GM21619 (cell line): ENCODE results near the gene ING5.
"Not testable (repeated sequence)": the region's sequence is repeated elsewhere in the genome, so short reads cannot be mapped to it uniquely, and the experiment has no call there.

Experiments used
- ATAC-seq: cut with Tn5 transposase; IDR thresholded peaks from one replicate; pipeline ENCODE4 v1.9.1; 2021; ENCODE audit not compliant: unreplicated experiment

Gene ING5

DNA sequence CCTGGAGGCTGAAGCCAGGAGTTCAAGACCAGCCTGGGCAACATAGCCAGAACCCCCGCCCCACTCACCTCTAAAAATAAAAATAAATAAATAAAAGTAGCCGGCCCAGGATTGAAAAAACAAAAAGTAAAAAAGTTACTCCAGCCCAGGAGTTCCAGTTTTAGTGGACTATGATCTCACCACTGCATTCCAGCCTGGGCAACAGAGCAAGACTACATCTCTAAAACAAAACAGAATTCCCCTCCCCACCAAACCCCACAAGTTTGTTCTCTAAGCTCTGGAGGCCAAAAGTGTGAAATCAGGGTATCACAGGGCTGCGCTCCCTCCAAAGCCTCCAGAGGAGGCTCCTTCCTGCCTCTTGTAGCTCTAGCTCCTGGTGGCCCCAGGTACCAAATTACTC lies 34.3 kb downstream of the ING5 start:
- ATAC-seq, result no peak

DNA sequence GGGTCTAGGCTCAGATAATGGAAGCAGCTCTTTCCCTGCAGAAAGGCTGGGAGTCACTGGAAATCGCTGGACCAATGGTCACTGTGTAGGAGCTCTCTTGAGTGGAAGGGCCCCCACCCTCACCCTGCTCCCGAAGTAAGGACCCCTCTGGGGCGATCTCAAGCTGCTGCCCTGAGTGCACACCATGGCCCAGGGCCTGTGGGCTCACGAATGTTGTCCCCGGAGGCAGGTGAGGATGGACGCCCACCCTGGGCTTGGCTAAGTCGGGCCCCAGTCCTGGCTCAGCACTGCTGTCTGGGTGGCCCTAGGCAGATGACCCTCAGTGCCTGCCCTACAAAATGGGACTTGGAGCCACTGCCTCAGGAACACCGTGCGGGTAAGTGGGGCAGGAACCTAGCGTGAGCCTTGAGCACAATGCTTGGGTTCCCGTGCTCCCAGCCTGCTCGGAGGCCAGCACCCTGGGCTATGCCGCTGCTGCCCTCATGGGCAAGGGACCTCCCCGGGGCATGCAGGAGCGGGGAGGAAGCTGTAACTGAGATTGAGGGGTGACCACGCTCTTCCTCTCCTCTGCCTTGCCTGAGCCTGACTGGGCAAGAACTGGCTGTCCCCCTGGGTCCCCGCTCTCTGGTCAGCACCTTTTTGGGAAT lies 36.3 kb downstream of the ING5 start:
- no peak for ATAC-seq

DNA sequence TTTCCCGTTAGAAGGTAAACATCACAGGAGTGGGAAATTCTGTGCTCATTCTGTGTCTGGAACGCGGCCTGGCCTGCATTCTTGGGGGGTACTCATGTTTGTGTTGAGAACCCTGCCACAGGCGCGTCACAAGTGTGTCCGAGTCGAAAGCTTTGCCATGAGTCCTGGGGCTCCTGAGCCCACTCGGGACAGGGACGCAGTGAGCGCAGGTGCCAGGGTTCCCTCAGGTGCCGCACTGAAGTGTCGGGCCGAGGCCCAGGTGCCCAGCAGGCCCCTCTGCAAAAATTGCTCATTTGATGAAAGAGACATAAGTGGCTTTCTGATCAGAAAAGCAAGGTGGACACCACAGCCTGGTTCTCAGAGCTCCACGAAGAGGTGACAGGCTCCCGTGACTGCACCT lies 37.3 kb downstream of the ING5 start:
- no peak for ATAC-seq

DNA sequence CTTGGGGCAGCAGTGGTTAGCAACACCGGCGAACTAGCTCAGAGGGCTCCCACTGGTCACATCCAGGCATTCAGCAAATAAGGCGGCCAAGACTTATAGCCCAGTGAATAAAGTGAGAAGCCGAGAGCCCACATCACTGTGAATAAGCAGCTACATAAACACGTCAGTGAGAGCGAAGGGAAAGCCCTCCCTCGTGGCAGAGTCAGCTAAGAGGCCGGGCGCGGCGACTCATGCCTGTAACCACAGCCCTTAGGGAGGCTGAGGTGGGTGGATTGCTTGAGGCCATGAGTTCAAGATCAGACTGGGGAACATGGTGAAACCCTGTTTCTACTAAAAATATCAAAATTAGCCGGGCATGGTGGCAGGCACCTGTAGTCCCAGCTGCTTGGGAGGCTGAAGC lies 37.8 kb downstream of the ING5 start:
- ATAC-seq, result no peak

DNA sequence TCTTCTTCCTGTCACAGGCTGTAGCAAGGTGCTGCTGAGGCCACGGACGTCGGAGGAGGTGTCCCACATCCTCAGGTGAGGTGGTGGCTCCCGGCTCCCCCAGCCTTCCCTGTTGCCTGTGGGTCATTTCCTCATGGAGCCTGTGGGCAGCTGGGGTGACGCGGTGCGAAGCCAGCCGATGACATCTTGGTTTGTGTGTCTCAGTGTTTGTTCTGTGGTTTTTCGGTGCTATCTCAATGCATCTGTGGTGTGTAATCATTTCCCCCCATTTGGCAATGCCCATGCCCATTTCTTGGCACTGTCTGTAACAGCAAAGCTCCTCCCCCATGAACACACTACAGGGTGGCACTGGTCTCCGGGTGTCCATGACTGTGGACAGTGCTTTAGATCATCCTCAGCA lies 39.2 kb downstream of the ING5 start:
- ATAC-seq, result no peak

DNA sequence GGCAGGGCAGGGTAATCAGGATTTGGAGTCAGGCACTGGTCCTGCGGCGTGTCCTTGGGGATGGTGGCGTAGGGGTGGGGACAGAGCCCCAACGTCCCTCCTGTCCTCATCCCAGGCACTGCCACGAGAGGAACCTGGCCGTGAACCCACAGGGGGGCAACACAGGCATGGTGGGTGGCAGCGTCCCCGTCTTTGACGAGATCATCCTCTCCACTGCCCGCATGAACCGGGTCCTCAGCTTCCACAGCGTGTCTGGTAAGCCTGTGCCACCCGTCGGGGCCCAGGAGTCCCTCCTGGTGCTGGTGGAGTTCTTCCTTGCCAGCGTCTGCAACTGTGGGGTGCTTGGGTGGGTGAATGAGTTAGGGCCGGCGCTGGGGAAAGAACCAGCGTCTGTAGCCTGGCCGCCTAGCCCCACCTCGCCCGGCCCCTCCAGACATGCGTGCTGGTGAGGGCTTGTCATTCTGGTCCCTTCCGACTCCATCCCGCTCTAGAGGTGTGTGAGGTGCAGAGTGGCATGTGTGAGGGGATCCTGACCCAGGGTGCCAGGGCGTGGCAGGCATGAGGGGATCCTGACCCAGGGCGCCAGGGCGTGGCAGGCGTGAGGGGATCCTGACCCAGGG lies 40.6 kb downstream of the ING5 start:
- ATAC-seq, result no peak

DNA sequence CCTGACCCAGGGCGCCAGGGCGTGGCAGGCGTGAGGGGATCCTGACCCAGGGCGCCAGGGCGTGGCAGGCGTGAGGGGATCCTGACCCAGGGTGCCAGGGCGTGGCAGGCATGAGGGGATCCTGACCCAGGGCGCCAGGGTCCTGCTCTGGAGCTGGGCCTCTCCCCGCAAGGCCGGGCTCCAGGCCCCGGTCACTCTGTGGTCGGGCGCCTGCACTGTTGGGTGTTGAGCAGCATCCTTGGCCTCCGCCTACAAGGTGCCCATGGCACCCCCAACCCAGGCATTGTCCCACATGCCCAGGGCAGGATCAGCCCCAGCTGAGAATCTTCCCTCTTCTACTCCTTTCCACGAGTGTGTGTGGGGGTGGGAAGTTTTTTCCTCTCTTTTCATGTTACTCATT lies 41.2 kb downstream of the ING5 start:
- not testable (repeated sequence) for ATAC-seq

DNA sequence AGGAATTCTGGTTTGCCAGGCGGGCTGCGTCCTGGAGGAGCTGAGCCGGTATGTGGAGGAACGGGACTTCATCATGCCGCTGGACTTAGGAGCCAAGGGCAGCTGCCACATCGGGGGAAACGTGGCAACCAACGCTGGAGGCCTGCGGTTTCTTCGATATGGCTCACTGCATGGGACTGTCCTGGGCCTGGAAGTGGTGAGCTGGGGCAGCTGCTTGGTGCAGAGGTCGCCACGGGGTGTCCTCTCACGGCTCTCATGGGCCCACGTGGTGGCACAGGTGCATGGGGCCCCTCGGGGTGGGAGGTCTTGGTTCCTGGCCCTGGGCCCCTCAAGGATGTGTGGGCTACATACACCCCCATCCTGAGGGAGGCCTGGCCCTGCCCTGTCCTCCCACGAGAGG lies 41.8 kb downstream of the ING5 start:
- ATAC-seq, result no peak

DNA sequence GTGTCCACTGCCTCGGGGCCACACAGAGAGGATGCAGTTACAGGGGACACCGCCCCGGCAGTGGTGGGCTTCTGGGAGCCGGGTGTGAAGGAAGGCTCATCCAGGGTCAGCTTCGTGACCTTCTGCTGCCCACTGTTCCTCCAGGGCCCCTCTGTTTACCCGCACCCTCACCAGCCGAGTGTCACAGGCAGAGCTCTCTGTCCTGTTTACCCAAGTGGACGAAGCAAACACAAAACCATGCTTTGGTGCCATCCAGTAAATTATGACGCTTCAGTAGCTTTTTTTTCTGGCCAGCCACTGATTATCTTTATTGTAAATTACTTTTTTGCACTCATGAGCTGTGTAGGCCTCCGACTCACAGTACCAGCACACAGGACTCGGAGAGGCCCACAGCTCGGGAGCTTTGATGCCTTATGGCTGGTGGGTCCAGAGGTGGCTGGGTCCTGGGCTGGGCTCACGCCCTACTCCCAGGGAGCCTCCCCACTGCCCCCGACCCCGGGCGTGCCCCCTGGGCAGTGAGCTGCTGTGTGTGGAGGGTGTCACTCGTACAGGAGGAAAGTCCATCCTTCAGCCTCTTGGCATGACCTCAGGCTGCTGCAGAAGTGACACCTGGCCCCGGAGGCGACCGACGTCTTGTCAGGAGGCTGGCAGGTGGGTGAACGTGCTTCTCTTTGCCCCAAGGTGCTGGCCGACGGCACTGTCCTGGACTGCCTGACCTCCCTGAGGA lies 42.4 kb downstream of the ING5 start:
- no peak for ATAC-seq

DNA sequence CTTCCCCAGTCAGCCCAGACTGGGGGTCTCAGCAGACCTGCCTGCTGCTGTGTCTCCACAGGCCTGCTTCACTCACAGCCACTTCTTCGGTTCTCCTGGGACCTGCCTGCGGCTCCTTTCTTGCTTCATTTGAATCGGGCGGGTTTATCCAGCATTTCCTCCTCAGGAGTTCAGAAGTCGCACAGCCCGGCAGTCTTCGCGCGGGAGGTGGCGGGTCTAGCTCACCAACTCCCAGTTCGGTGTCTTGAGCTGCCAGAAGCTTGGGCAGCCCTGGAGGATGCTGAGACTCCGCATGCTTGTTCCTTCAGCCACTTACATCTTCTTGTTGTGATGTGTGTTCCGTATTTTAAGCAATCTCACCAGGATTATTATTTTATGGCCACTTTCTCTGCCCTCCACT lies 43.4 kb downstream of the ING5 start:
- no peak for ATAC-seq

DNA sequence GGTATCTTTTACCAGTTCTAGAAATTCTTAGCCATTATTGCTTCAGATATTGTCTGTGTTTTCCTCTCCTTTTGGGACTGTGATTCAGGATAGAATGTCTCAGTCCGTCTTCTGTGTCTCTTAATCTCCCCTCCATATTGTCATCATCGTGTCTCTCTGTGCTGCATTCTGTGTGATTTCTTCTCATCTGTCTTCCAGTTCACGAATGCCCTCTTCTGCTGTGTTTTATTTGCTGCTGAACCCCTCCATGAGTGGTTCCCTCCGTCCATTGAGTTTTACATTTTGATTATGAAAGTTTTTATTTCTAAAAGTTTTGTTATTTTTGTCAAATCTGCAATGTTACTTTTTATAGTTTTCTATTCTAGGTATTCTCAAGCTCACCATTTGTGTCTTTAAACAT lies 44.2 kb downstream of the ING5 start:
- no peak for ATAC-seq

DNA sequence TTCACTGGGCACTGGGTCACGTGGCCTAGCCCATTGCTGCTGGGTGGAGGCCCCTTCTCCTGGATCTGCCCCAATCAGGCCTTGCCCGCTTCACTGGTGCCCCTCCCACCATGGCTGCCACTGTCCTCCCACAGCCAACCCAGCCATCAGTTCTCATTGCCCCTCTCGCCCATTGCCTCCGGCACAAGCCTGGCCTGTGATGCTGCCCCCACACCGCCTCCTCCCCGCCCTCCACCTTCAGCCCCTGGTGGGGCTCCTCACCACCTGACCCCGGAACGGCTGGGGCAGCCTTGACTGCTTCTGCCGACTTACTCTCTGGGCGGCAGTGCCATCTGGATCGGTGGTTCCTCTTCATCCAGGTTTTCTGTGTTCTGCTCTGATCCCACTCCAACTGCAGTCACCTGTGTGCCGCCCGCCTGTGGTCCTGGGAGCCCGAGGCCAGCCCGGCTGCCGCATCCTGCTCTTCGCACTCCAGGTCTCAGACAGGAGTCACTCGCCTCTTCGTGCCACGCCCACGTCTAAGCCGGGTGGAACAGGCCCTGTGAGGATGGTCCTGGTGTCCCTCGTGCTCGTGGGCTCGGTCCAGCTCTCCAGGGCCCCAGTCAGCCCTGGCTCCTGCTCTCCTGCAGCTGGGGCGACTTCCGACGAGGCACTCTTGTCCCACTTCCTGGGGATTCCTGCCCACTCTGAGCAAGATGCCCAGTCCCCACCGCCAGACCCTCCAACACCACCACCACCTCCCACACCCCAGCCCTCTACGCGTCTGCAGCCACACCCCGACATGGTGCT lies 46.8 kb downstream of the ING5 start:
- no peak for ATAC-seq

DNA sequence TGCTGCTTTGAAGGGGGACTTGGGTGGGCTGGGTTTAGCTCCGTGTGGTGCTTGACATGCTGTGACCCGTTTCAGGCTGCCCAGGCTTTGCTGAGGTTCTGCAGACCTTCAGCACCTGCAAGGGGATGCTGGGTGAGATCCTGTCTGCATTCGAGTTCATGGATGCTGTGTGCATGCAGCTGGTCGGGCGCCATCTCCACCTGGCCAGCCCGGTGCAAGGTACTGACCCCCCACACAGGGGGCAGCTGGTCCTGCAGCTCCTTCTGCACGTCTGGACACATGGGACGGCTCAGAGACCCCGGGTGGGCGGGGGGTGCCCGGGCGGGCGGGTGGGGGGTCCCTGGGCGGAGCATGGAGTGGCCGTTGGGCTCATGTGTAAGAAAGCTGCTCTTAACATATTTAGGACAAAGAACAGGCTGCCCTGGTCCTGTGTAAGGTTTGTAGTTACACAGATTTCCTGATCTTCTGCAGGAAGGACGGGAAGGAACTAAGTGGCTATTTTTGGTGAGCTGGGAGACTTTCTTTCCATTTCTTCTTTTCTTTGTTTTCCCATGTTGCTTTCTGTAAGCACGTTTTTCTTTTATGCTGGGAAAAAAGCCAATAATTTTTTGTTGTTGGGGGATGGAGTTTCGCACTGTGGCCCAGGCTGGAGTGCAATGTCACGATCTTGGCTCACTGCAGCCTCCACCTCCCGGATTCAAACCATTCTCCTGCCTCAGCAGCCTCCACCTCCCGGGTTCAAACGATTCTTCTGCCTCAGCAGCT lies 48.4 kb downstream of the ING5 start:
- ATAC-seq, result no peak

DNA sequence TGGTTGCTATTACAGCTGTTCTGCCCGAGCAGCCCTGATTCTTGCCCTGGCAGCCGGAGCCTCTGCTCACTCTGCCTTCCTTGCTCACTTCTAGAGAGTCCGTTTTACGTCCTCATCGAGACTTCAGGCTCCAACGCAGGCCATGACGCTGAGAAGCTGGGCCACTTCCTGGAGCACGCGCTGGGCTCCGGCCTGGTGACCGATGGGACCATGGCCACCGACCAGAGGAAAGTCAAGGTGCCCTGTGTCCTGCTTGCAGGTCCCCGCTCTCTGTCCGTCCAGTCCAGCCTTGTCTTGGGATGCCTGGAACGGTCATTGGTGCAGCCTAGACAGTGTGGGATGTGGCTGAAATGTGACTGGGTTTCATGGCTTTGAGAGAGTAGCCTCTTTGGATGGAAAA lies 49.3 kb downstream of the ING5 start:
- no peak for ATAC-seq

DNA sequence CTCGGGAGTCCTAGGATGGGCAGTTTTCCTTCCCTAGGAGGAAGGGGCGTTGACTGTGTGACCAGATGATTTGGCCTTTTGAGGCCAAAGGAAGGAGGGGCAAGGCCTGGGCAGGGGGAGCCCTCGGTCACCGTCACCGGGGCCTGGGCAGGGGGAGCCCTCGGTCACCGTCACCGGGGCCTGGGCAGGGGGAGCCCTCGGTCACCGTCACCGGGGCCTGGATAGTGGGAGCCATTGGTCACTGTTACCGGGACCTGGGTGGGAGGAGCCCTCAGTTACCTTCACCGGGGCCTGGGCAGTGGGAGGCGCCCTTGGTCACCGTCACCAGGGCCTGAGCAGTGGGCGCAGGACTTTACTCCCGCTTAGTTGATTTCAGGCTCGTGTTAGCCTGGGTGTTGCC lies 49.9 kb downstream of the ING5 start:
- no peak for ATAC-seq

DNA sequence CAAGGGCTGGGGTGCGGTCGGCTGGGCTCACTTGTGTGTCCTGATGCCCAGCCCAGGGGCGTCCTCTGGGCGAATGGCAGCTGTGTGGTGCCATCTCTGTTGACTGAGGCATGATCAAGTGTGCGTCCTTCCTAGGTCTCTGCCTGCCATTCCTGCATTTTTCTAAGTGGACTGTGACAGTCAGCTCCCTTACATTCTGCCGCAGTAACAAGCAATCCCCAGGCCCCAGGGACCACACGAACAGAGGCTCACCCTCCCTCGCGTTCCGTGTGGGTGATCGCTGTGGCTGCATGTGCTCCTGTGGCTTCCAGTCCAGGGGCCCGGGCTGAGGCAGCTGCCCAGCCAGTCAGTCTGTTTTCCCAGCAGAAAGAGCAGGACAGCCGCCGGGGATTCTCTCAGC lies 50.4 kb downstream of the ING5 start:
- no peak for ATAC-seq

DNA sequence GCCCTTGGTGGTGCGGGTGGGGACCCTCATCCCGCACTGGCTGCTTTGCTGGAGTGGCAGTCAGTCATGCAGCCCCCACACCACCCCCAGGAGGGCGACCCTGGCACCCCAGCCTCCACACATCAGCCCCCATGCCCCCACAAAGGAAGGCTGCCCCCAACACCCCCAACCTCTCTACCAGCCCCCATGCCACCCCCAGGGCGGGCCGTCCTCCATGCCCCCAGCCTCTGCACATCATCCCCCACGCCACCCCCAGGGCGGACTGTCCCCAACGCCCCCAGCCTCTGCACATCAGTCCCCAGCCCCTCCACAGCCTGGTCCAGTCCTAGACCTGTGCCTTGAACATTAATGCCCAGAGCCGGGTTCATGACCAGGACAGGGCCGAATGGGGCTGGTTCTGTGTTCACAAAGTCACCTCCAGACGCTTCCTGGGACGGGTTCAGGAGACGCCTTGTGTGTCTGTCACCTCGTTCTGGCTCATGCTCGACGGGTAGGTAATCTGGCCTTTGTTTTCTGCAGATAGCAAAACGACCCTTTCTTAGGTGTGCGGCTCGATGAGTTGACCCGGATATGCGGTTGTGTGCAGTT lies 50.9 kb downstream of the ING5 start:
- ATAC-seq, result no peak

DNA sequence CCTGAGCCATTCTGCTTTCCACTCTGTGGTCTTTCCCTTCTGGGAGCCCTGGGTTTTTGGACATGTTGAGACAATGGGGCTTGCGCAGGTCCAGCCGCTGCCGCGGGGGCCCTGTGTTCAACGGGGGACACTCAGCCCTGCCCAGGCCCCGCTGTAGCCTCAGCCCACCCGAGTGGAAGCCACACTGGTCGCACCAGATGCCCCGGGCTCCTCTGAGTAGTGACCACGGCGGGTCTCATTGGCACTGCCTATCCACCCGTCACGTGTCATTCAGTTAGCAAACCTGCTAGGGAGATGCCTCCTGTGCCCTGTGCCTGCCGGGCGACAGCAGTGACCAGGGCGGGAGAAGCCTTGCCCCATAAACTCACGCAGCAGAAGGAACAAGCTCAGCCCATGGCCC lies 51.7 kb downstream of the ING5 start:
- no peak for ATAC-seq

DNA sequence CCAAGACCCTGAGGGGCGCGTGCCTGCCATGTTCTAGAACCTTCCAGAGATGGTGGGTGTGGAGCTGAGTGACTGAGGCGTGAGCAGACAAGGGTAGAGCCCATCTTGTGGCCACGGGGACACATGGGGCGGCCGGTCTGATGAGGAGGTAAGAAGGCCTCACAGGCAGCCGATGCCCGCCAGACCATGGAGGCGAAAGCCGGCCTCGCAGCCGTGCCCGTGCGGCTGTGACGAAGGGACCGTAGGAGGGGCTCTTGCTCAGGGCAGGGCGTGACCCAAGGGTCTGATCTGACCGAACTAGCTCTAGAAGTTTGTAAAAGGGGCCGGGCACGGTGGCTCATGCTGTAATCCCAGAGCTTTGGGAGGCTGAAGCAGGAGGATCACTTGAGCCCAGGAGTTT lies 52.2 kb downstream of the ING5 start:
- no peak for ATAC-seq

DNA sequence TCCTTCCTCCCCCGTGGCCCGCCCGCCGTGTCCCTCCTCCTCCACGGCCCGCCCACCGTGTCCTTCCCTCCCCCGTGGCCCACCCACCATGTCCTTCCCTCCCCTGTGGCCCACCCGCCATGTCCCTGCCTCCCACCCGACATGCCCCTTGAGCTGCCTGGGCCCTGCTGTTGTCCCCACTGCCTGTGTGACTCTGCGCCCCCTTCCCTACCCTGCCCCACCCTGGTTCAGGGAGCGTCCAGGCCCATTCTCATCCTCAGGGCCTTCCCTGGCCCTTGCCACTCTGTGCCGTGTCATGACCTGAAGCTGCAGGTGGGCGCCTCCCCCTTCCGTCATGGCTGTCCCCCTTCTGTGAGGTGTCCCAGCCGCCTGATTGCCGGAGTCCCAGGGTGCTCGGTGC lies 53.3 kb downstream of the ING5 start:
- no peak for ATAC-seq

DNA sequence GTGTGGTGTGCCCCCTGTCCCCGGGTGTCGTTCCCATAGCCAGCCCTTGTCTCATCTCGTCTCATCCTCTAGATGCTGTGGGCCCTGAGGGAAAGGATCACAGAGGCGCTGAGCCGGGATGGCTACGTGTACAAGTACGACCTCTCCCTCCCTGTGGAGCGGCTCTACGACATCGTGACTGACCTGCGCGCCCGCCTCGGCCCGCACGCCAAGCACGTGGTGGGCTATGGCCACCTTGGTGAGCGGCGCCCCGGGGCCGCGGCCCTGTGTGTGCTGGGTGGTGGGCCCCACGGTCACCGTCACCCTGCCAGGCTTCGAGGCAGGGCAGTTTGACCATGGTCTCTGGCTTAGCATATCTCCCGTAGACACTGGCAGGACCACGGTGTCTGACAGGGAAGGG lies 53.9 kb downstream of the ING5 start:
- no peak for ATAC-seq
